HepG2 (cell line): ENCODE data around the gene STXBP2. TPM values are rescaled to one million over a fixed set of nuclear protein-coding genes. Genes with fewer than 3 reads are reported as not detected.
A peak's percentile ranks its signal among the peaks of the same experiment; 100 is the strongest.

Experiments used
- AGO1 ChIP-seq: fragments of 200-400 bp; formaldehyde crosslinking; IDR thresholded peaks from 2 replicates; pipeline ENCODE4 v1.6.1; 2017; ENCODE audit warnings: mild to moderate bottlenecking, low read depth, low read length, moderate library complexity; ENCODE audit not compliant: poor library complexity, severe bottlenecking
- BATF2 ChIP-seq: sonication (generic); formaldehyde crosslinking; IDR thresholded peaks from 2 replicates; pipeline ENCODE4 v1.8.0; 2022; ENCODE audit warnings: mild to moderate bottlenecking, missing genetic modification reagents, moderate library complexity
- CENPT ChIP-seq: sonication (generic); formaldehyde crosslinking; IDR thresholded peaks from 2 replicates; pipeline ENCODE4 v1.8.0; 2022; ENCODE audit warnings: low read depth, mild to moderate bottlenecking, moderate library complexity, missing genetic modification reagents
- JUNB ChIP-seq: sonication (generic); formaldehyde crosslinking; IDR thresholded peaks from 2 replicates; pipeline ENCODE4 v1.8.0; 2022; ENCODE audit warnings: missing genetic modification reagents, mild to moderate bottlenecking, borderline replicate concordance
- KDM5B ChIP-seq: sonication (generic); formaldehyde crosslinking; IDR thresholded peaks from 2 replicates; pipeline ENCODE4 v1.4.0; 2020; ENCODE audit warnings: missing genetic modification reagents, mild to moderate bottlenecking, borderline replicate concordance
- MYPOP ChIP-seq: sonication (generic); formaldehyde crosslinking; IDR thresholded peaks from 2 replicates; pipeline ENCODE4 v1.8.1; 2023; ENCODE audit warnings: mild to moderate bottlenecking, moderate library complexity, missing genetic modification reagents
- NAIF1 ChIP-seq: sonication (generic); formaldehyde crosslinking; IDR thresholded peaks from 2 replicates; pipeline ENCODE4 v1.5.0; 2020; ENCODE audit warnings: mild to moderate bottlenecking, missing genetic modification reagents, borderline replicate concordance
- RBFOX2 ChIP-seq: fragments of 200-400 bp; formaldehyde crosslinking; IDR thresholded peaks from 2 replicates; pipeline ENCODE4 v1.6.1; 2017; ENCODE audit warnings: low read depth, mild to moderate bottlenecking, low read length
- TARDBP ChIP-seq: sonication (generic); formaldehyde crosslinking; IDR thresholded peaks from 2 replicates; pipeline ENCODE4 v1.8.0; 2022; ENCODE audit warnings: mild to moderate bottlenecking, missing genetic modification reagents
- THRA ChIP-seq: sonication (generic); formaldehyde crosslinking; IDR thresholded peaks from 2 replicates; pipeline ENCODE4 v1.4.0; 2020; ENCODE audit warnings: missing genetic modification reagents, borderline replicate concordance
- ZNF142 ChIP-seq: sonication (generic); formaldehyde crosslinking; IDR thresholded peaks from 2 replicates; pipeline ENCODE4 v1.4.0; 2020; ENCODE audit warnings: missing genetic modification reagents
- ZNF264 ChIP-seq: sonication (generic); formaldehyde crosslinking; IDR thresholded peaks from 2 replicates; pipeline ENCODE4 v1.4.0; 2020; ENCODE audit warnings: missing genetic modification reagents
- ZNF580 ChIP-seq: IDR thresholded peaks from 2 replicates; pipeline ENCODE4 v1.6.1; 2016; ENCODE audit warnings: low read depth, borderline replicate concordance
- ZNF704 ChIP-seq: sonication (generic); formaldehyde crosslinking; IDR thresholded peaks from 2 replicates; pipeline ENCODE4 v1.8.1; 2023; ENCODE audit warnings: mild to moderate bottlenecking, inconsistent platforms, moderate library complexity, missing genetic modification reagents, borderline replicate concordance
- ZNF746 ChIP-seq: sonication (generic); formaldehyde crosslinking; IDR thresholded peaks from 2 replicates; pipeline ENCODE4 v1.8.0; 2022; ENCODE audit warnings: mild to moderate bottlenecking, missing genetic modification reagents
- polyA plus RNA-seq, 8 experiments: library from polyadenylated mRNA; depleted of rRNA in 3 of 8; stranded (reverse) in 7 of 8; unstranded in 1 of 8; fragments of >200 nt; fragmentation: Illumina TruSeq in 4 of 8; extraction: Trizol in 4 of 8; gene quantifications; 2 replicates each; pipeline versions ENCODE4 v1.2.1 to v1.2.3, GENCODE V29; 2011 to 2016; ENCODE audit warnings: low read depth in 4 of 8, missing spikeins in 1 of 8, mixed read lengths in 1 of 8; ENCODE audit not compliant: insufficient read depth in 1 of 8
- total RNA-seq, 5 experiments: library from RNA; depleted of rRNA; stranded (reverse); fragments of >200 nt; fragmentation: Illumina TruSeq; extraction: Trizol; gene quantifications; 2 replicates each; pipeline ENCODE4 v1.2.3, GENCODE V29; 2016; ENCODE audit warnings: low read depth in 1 of 5

STXBP2 gene
- total and polyA plus RNA-seq, 2 of the 13 experiments (the other 11 are each of a cell fraction or from before 2014, with no cell fraction given), result 22.8 to 40.1 TPM

GRCh38 chr19:7680606-7681339 lies 43.9 kb downstream of the STXBP2 start, which contains the start of gene TRAPPC5 (continued):
- peak; percentile 80 for TF ChIP-seq RBFOX2
- peak; percentile 68; the same call in 1 of the 2 replicates for TF ChIP-seq ZNF704
- TF ChIP-seq THRA, result no peak
- 0 out of 2 replicates have a peak, but pooled peaks have one; percentile 12 for TF ChIP-seq MYPOP (CRISPR knock-in tag)
- no peak for TF ChIP-seq JUNB (CRISPR knock-in tag)
- 0 out of 2 replicates have a peak, but pooled peaks have one; percentile 38 for TF ChIP-seq ZNF142 (CRISPR knock-in tag)
- no peak for TF ChIP-seq ZNF264 (CRISPR knock-in tag)
- TF ChIP-seq CENPT (CRISPR knock-in tag), result no peak
- no peak for TF ChIP-seq BATF2 (CRISPR knock-in tag)
- TF ChIP-seq NAIF1 (CRISPR knock-in tag), result peak; percentile 58; the same call in 1 of the 2 replicates
- TF ChIP-seq ZNF746 (CRISPR knock-in tag), result no peak
- TF ChIP-seq TARDBP (CRISPR knock-in tag), result no peak
- peak; percentile 38 for TF ChIP-seq AGO1
- no peak for TF ChIP-seq ZNF580 (CRISPR knock-in tag)
- TF ChIP-seq KDM5B, result peak; percentile 71; the same call in 1 of the 2 replicates
